ENCODE data around the gene C2CD4C. TPM values are rescaled to one million over a fixed set of nuclear protein-coding genes. Genes with fewer than 3 reads are reported as not detected.

Gene C2CD4C
- total and polyA plus RNA-seq, 4 donors = 0.88 to 1.4 (median 1.2) TPM

- no peaks in the 10 kb centered on the region for H3K9me3 ChIP-seq (ENCODE audit: control insufficient read depth in 4 of 4, insufficient read depth in 3 of 4, low read length in 3 of 4)
- DNase-seq = no peak
- no peaks in the 10 kb centered on the region for H3K36me3 ChIP-seq (ENCODE audit: control insufficient read depth in 4 of 4, insufficient read depth in 4 of 4, low read length in 4 of 4)
- peaks cover 0 to 15% (median 15%) of the 10 kb centered on the region in 3 donors for H3K27me3 ChIP-seq (ENCODE audit: control insufficient read depth in 3 of 3, insufficient read depth in 3 of 3, low read length in 2 of 3)
- no peak overlapping the region for H3K4me3 ChIP-seq
- TF ChIP-seq CTCF (IDR thresholded peaks at IDR 0.05; ENCODE audit: control extremely low read depth, extremely low read depth) = no peak
- no peak overlapping the region for H3K9ac ChIP-seq (ENCODE audit: insufficient read depth in 1 of 2, low read length in 2 of 2)
- H3K4me1 ChIP-seq (ENCODE audit: control insufficient read depth in 5 of 5, insufficient read depth in 5 of 5, low read length in 5 of 5) = peaks cover 0 to 2% (median 0%) of the 10 kb centered on the region in 5 donors
- no peak for ATAC-seq (ENCODE audit: insufficient read depth, low FRiP score)
- H3K27ac ChIP-seq (ENCODE audit: low read depth in 1 of 2, low read length in 1 of 2) = no peak overlapping the region
- 89% methylated on average over 13 of the region's 13 CpGs for WGBS, 2 donors
Measured at GRCh38 chr19:369256-369655, 39.7 kb downstream of the C2CD4C start.

DNA sequence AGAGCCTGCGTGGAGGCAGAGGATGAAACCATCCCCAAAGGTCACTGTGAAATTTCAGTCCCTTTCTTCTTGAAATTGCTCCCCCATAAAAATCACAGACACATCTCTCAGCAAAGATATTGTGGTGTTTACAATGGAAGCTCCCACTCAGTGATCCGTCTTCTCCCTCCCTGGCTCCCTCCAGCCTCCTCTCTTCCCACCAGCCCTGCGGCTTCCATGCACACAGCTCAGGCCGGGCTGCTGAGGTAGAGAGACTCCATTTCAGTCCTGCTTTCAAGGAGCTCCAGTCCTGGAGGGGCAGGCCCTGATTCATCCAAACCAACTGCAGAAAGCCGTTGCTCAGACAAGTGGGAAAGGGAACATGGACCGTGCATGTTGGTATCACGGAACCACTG is 40.3 kb downstream of the C2CD4C start:
- WGBS, 2 donors = 79 to 84% methylated on average over 7 of the region's 7 CpGs

DNA sequence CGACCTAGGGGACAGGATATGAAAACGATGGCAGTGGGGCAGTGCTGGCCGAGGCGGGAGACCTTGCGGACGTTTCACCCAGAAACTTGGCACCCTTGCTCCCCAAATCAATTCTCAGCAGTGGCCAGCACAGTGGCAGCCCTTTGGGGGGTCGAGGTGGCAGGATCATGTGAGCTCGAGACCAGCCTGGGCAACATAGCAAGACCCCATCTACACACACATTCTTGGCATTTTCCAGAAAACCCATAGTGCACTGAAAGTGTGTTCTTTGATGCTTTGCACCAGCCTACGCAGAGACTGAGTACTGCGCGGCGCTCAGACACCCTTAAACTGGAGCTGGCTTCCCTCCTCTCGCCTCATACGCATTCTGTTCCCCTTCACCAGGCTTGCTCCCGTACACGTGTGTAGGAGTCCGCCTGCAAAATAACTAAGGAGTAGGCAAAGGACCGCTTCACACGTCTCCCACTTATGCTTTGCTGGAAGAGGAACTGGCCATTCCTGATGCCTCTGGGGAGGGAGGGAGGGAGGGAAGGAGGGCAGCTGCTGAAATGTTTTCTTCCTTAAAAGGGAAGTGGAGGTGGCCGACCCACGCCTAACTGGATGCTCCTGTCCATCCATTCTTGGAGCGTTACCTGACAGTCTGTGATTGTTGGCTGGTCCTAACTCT is 40.9 kb downstream of the C2CD4C start:
- no peak overlapping the region for H3K27ac ChIP-seq (ENCODE audit: low read depth in 1 of 2, low read length in 1 of 2)
- no peak overlapping the region for H3K4me3 ChIP-seq
- H3K36me3 ChIP-seq (ENCODE audit: control insufficient read depth in 4 of 4, insufficient read depth in 4 of 4, low read length in 4 of 4) = no peaks in the 10 kb centered on the region
- ATAC-seq (ENCODE audit: insufficient read depth, low FRiP score) (no peak), DNase-seq (no peak)
- peaks cover 0 to 15% (median 11%) of the 10 kb centered on the region in 3 donors for H3K27me3 ChIP-seq (ENCODE audit: control insufficient read depth in 3 of 3, insufficient read depth in 3 of 3, low read length in 2 of 3)
- peaks cover 0 to 2% (median 0%) of the 10 kb centered on the region in 5 donors for H3K4me1 ChIP-seq (ENCODE audit: control insufficient read depth in 5 of 5, insufficient read depth in 5 of 5, low read length in 5 of 5)
- 72 to 73% methylated on average over 22 of the region's 22 CpGs for WGBS, 2 donors
- no peaks in the 10 kb centered on the region for H3K9me3 ChIP-seq (ENCODE audit: control insufficient read depth in 4 of 4, insufficient read depth in 3 of 4, low read length in 3 of 4)
- TF ChIP-seq CTCF (IDR thresholded peaks at IDR 0.05; ENCODE audit: control extremely low read depth, extremely low read depth) = no peak
- no peak overlapping the region for H3K9ac ChIP-seq (ENCODE audit: insufficient read depth in 1 of 2, low read length in 2 of 2)

More for the DNA sequence above, 40.3 kb downstream of the C2CD4C start:
- ATAC-seq (ENCODE audit: insufficient read depth, low FRiP score) (no peak), DNase-seq (no peak)
- H3K9me3 ChIP-seq (ENCODE audit: control insufficient read depth in 4 of 4, insufficient read depth in 3 of 4, low read length in 3 of 4) = no peaks in the 10 kb centered on the region
- H3K27me3 ChIP-seq (ENCODE audit: control insufficient read depth in 3 of 3, insufficient read depth in 3 of 3, low read length in 2 of 3) = peaks cover 0 to 15% (median 12%) of the 10 kb centered on the region in 3 donors
- no peaks in the 10 kb centered on the region for H3K36me3 ChIP-seq (ENCODE audit: control insufficient read depth in 4 of 4, insufficient read depth in 4 of 4, low read length in 4 of 4)
- no peak for TF ChIP-seq CTCF (IDR thresholded peaks at IDR 0.05; ENCODE audit: control extremely low read depth, extremely low read depth)
- H3K9ac ChIP-seq (ENCODE audit: insufficient read depth in 1 of 2, low read length in 2 of 2) = no peak overlapping the region
- H3K4me1 ChIP-seq (ENCODE audit: control insufficient read depth in 5 of 5, insufficient read depth in 5 of 5, low read length in 5 of 5) = peaks cover 0 to 2% (median 0%) of the 10 kb centered on the region in 5 donors
- no peak overlapping the region for H3K27ac ChIP-seq (ENCODE audit: low read depth in 1 of 2, low read length in 1 of 2)
- no peak overlapping the region for H3K4me3 ChIP-seq

All from lung (tissue), 12 donors.